Mesenchymal stem cell (in vitro differentiated cells and primary cell): ENCODE data around the gene MIPEP.

Experiments used
- DNase-seq: peaks from one replicate; pipeline ENCODE4 v3.0.0-alpha.2; 2013
- H2AFZ ChIP-seq: one replicate; pipeline ENCODE4 v1.6.1; 2013; ENCODE audit warnings: low read depth, mild to moderate bottlenecking, control low read depth, inconsistent platforms, low read length, moderate library complexity
- H2AK5ac ChIP-seq: 2 replicates; pipeline ENCODE4 v1.6.1; 2013; ENCODE audit warnings: low read length, moderate library complexity, mild to moderate bottlenecking, inconsistent platforms; ENCODE audit not compliant: severe bottlenecking
- H2BK120ac ChIP-seq: one replicate; pipeline ENCODE4 v1.6.1; 2013; ENCODE audit warnings: low read depth, mild to moderate bottlenecking, inconsistent platforms, low read length, moderate library complexity
- H2BK12ac ChIP-seq, 2 experiments: one replicate each; pipeline ENCODE4 v1.6.1; 2013; ENCODE audit warnings: inconsistent platforms in 2 of 2, low read length in 2 of 2, mild to moderate bottlenecking in 2 of 2, moderate library complexity in 2 of 2, control low read depth in 1 of 2
- H2BK15ac ChIP-seq: one replicate; pipeline ENCODE4 v1.6.1; 2013; ENCODE audit warnings: mild to moderate bottlenecking, low read depth, inconsistent platforms; ENCODE audit not compliant: poor library complexity, severe bottlenecking
- H2BK5ac ChIP-seq: 2 replicates; pipeline ENCODE4 v1.6.1; 2013; ENCODE audit warnings: low read depth, mild to moderate bottlenecking, low read length, control low read depth, inconsistent platforms; ENCODE audit not compliant: poor library complexity, severe bottlenecking
- H3K14ac ChIP-seq, 2 experiments: one replicate each; pipeline ENCODE4 v1.6.1; 2013; ENCODE audit warnings: inconsistent platforms in 2 of 2, low read length in 2 of 2, control low read depth in 1 of 2, mild to moderate bottlenecking in 1 of 2, moderate library complexity in 1 of 2
- H3K18ac ChIP-seq, 2 experiments: one replicate each; pipeline ENCODE4 v1.6.1; 2013; ENCODE audit warnings: inconsistent platforms in 2 of 2, low read length in 2 of 2, control low read depth in 1 of 2, low read depth in 1 of 2, mild to moderate bottlenecking in 1 of 2
- H3K23ac ChIP-seq, 2 experiments: one replicate each; pipeline ENCODE4 v1.6.1; 2013; ENCODE audit warnings: inconsistent platforms in 2 of 2, low read length in 2 of 2, mild to moderate bottlenecking in 2 of 2, moderate library complexity in 2 of 2, control low read depth in 1 of 2
- H3K27ac ChIP-seq: 2 replicates; pipeline ENCODE4 v1.5.1; 2013; ENCODE audit warnings: mild to moderate bottlenecking, moderate library complexity, low read length, control low read depth, inconsistent platforms; ENCODE audit not compliant: poor library complexity, severe bottlenecking
- H3K27me3 ChIP-seq, 2 experiments: 2 replicates each; pipeline versions ENCODE4 v1.6.1 to v1.7.0; 2013; ENCODE audit warnings: low read length in 2 of 2, mild to moderate bottlenecking in 2 of 2, moderate library complexity in 2 of 2, control low read depth in 1 of 2, inconsistent platforms in 1 of 2; ENCODE audit not compliant: control insufficient read depth in 1 of 2, insufficient read depth in 1 of 2
- H3K36me3 ChIP-seq, 2 experiments: 2 replicates each; pipeline versions ENCODE4 v1.6.1 to v1.7.0; 2013; ENCODE audit warnings: low read length in 2 of 2, control low read depth in 1 of 2, inconsistent platforms in 1 of 2, low read depth in 1 of 2, mild to moderate bottlenecking in 1 of 2; ENCODE audit not compliant: insufficient read depth in 2 of 2, control insufficient read depth in 1 of 2
- H3K4ac ChIP-seq, 2 experiments: one replicate each; pipeline ENCODE4 v1.6.1; 2013; ENCODE audit warnings: inconsistent platforms in 2 of 2, low read length in 2 of 2, mild to moderate bottlenecking in 2 of 2, moderate library complexity in 2 of 2, control low read depth in 1 of 2, low read depth in 1 of 2
- H3K4me1 ChIP-seq: 2 replicates; pipeline ENCODE4 v1.6.1; 2013; ENCODE audit warnings: low read depth, low read length, control low read depth; ENCODE audit not compliant: control insufficient read depth, insufficient read depth
- H3K4me2 ChIP-seq: 2 replicates; pipeline ENCODE4 v1.6.1; 2013; ENCODE audit warnings: low read length, mild to moderate bottlenecking, inconsistent platforms; ENCODE audit not compliant: poor library complexity, severe bottlenecking
- H3K4me3 ChIP-seq, 2 experiments: 2 replicates each; pipeline versions ENCODE4 v1.5.1 to v1.7.0; 2013; ENCODE audit warnings: low read length in 2 of 2, mild to moderate bottlenecking in 2 of 2, control low read depth in 1 of 2, low read depth in 1 of 2; ENCODE audit not compliant: insufficient read depth in 1 of 2
- H3K79me1 ChIP-seq: replicated peaks from 2 replicates; pipeline ENCODE4 v1.6.1; 2013; ENCODE audit warnings: mild to moderate bottlenecking, control low read depth, low read length, inconsistent platforms; ENCODE audit not compliant: poor library complexity, severe bottlenecking
- H3K9ac ChIP-seq: 2 replicates; pipeline ENCODE4 v1.7.0; 2013; ENCODE audit warnings: mild to moderate bottlenecking, low read length, moderate library complexity
- H3K9me3 ChIP-seq: 2 replicates; pipeline ENCODE4 v1.7.0; 2013; ENCODE audit warnings: mild to moderate bottlenecking, low read length; ENCODE audit not compliant: control insufficient read depth
- H4K8ac ChIP-seq: one replicate; pipeline ENCODE4 v1.6.1; 2013; ENCODE audit warnings: inconsistent platforms, mild to moderate bottlenecking, low read length, moderate library complexity
- H4K91ac ChIP-seq: one replicate; pipeline ENCODE4 v1.6.1; 2013; ENCODE audit warnings: mild to moderate bottlenecking, low read length, inconsistent platforms
- WGBS: methylation state at CpG from one replicate; pipeline ENCODE4 v1.1.7; 2013; ENCODE audit warnings: mixed read lengths; 5-methylcytosine and 5-hydroxymethylcytosine counted together

The MIPEP gene

DNA sequence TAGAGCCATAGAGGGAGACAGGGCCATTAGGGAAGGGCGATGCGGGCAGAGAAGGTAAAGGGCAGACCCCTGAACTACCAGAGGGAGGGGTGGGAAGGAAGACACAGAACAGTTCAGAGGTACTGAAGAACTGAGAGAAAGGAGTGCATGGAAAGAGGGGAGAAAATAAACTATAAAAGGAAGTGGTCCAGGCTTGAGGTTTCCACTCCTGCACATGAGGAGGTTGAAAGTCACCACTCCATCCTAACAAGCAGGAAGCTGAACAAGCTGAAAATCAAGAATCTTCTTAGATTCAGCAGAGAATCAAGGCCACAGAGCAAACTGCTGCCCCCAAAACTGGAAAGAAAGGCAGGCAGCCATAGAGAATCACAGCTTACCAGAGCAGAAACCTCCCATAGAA, 45.1 kb downstream of the MIPEP start:
- Histone ChIP-seq H2AK5ac (no peak overlapping the region), H3K4me2 (no peak overlapping the region), H3K4ac (no peak overlapping the region), H4K8ac (no peak overlapping the region), H3K9ac (no peak overlapping the region), H3K18ac (no peak overlapping the region), H4K91ac (no peak overlapping the region), H3K27me3 (no peaks in the 10 kb centered on the region), H2BK120ac (no peak overlapping the region), H2BK5ac (no peak overlapping the region), H3K4me3 (no peak overlapping the region), H3K23ac (no peak overlapping the region), H2BK12ac (no peak overlapping the region), H3K14ac (no peak overlapping the region), H2BK15ac (no peak overlapping the region), H3K27ac (no peak overlapping the region), H3K4me1 (peaks cover 3% of the 10 kb centered on the region), H3K9me3 (no peaks in the 10 kb centered on the region), H3K36me3 (peaks cover 0 to 23% of the 10 kb centered on the region in 2 experiments), H2AFZ (no peak overlapping the region), H3K79me1 (no peaks in the 10 kb centered on the region)
- WGBS = 97% methylated on average over 2 of the region's 2 CpGs
- no peak for DNase-seq

DNA sequence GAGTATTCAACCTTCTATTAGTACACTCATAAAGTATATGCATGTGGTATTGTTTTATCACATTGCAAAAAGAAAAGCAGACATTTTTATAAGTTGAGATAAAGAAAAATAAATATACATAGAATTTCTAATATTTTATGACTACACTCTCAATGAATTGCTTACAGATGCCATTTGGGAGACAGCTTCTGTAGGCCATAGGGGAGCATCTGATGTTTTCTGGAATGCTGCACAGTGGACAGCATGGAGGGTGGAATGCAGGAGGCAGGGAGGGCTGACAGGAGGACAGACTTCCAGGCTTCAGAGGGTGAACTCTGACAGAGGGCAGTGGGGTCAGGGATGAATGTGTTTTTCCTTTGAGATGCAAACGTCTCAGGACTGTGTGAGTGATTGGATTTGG, 45.8 kb downstream of the MIPEP start:
- WGBS = 36% methylated on average over 1 of the region's 1 CpG
- Histone ChIP-seq H3K4ac (no peak overlapping the region), H3K9me3 (no peaks in the 10 kb centered on the region), H2BK15ac (no peak overlapping the region), H3K4me2 (no peak overlapping the region), H3K4me1 (peaks cover 3% of the 10 kb centered on the region), H2BK12ac (no peak overlapping the region), H3K18ac (no peak overlapping the region), H3K9ac (no peak overlapping the region), H3K14ac (no peak overlapping the region), H2BK120ac (no peak overlapping the region), H3K27ac (no peak overlapping the region), H2AK5ac (no peak overlapping the region), H3K4me3 (no peak overlapping the region), H3K23ac (no peak overlapping the region), H4K8ac (no peak overlapping the region), H3K27me3 (no peaks in the 10 kb centered on the region), H4K91ac (no peak overlapping the region), H3K79me1 (no peaks in the 10 kb centered on the region), H3K36me3 (peaks cover 0 to 30% of the 10 kb centered on the region in 2 experiments), H2AFZ (no peak overlapping the region), H2BK5ac (no peak overlapping the region)
- no peak for DNase-seq

DNA sequence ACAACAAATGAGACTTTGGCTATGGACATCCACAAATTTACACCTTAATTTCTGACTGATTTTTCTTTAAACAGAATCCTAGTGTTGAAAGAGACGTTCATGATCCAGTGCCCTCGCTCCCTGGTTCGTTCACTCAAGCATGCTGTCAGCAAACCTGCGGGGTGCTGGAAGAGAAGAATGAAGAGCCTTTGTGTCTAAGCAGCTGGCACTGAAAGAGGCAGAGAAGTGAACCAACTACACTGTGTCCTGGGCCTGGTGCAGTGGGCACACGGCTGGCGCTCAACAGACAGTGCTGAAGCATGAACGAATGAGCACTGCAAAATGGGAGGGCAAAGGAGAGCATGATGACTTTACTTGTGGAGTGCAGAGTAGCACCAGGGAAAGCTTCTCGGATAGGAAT, 46.8 kb downstream of the MIPEP start:
- no peak overlapping the region for H3K23ac ChIP-seq
- H2AK5ac ChIP-seq = no peak overlapping the region
- H4K8ac ChIP-seq = no peak overlapping the region
- H3K14ac ChIP-seq = no peak overlapping the region
- H3K36me3 ChIP-seq = peaks cover 0 to 30% of the 10 kb centered on the region in 2 experiments
- H2BK15ac ChIP-seq = no peak overlapping the region
- H3K4ac ChIP-seq = no peak overlapping the region
- H3K79me1 ChIP-seq = no peaks in the 10 kb centered on the region
- no peaks in the 10 kb centered on the region for H3K9me3 ChIP-seq
- H3K4me1 ChIP-seq = peaks cover 3% of the 10 kb centered on the region
- no peak overlapping the region for H2BK120ac ChIP-seq
- no peaks in the 10 kb centered on the region for H3K27me3 ChIP-seq
- no peak overlapping the region for H2BK12ac ChIP-seq
- no peak overlapping the region for H3K9ac ChIP-seq
- H2BK5ac ChIP-seq = no peak overlapping the region
- 98% methylated on average over 8 of the region's 8 CpGs for WGBS
- H3K4me3 ChIP-seq = no peak overlapping the region
- no peak overlapping the region for H3K27ac ChIP-seq
- no peak for DNase-seq
- H2AFZ ChIP-seq = no peak overlapping the region
- no peak overlapping the region for H3K4me2 ChIP-seq
- H3K18ac ChIP-seq = no peak overlapping the region
- H4K91ac ChIP-seq = no peak overlapping the region

DNA sequence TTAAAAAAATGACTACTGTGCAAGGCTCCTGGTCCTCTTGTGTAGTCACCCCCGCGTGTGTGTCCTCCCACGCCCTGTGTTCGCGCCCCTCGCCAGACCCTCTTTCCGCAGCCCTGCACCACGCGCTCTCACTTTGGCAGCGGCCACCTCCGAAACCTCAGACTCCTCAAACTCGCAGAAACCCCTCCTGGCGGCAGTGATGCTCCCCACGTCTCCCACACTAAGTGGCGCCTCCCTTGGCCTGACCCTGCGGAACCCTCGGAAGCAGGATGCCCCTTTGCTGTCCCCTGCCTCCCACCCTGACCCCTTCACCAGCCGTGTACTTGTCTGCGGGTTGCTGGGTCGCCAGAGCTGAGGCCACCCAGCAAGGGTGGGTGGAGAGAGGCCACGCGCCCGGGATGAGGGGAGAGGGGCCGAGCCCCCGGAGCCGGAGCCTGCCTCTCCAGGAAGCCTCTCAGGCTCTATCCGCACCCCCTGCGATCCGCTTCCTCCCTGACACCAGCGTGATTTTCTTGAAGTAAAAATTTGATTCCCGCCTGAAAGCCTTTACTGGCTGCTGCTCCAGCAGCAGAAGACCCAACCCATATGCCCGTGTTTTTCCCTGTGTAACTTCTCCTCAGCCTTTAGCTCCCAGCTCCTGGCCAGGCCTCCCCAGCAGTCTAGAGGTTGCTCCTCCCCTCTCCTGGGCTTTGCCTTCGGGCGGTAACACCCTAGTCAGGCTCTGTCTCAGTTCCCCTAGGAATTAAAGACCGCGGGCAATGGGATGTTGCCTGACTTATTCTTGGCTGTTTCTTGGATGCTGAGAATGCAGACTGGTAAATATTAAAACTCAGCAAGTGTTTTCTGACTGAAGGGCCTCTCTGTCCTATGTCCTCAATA, 55.2 kb downstream of the MIPEP start:
- H3K4me2 ChIP-seq = no peak overlapping the region
- 89% methylated on average over 36 of the region's 36 CpGs for WGBS

More for the DNA sequence above, 55.2 kb downstream of the MIPEP start:
- Histone ChIP-seq H2BK5ac (no peak overlapping the region), H3K4ac (no peak overlapping the region), H2BK120ac (no peak overlapping the region), H3K14ac (no peak overlapping the region), H2BK15ac (no peak overlapping the region), H3K27ac (no peak overlapping the region), H3K18ac (no peak overlapping the region), H4K8ac (no peak overlapping the region), H3K36me3 (peaks cover 5 to 29% of the 10 kb centered on the region in 2 experiments), H2AK5ac (no peak overlapping the region), H3K4me1 (no peaks in the 10 kb centered on the region), H3K27me3 (no peaks in the 10 kb centered on the region), H2BK12ac (no peak overlapping the region), H3K9ac (no peak overlapping the region), H2AFZ (no peak overlapping the region), H3K79me1 (no peaks in the 10 kb centered on the region), H3K9me3 (no peaks in the 10 kb centered on the region), H3K23ac (no peak overlapping the region), H4K91ac (no peak overlapping the region), H3K4me3 (no peak overlapping the region)
- DNase-seq = no peak
